OCI-LY7 (cell line): ENCODE measurements around the gene GRPEL2. TPM values are rescaled to one million over a fixed set of nuclear protein-coding genes. Genes with fewer than 3 reads are reported as not detected.

Source experiments
- BruUV-seq: library from RNA; stranded (reverse); fragments of 400-500 nt; replicated peaks from 2 replicates; lab custom pipeline; 2021; lab: Mats Ljungman, UMichigan
- CTCF ChIA-PET: fragments of 300-600 bp; sonication (Branson Sonifier 250); formaldehyde crosslinking; loops from one replicate; lab custom pipeline; 2022; ENCODE audit warnings: antibody characterized with exemption; ENCODE audit not compliant: unreplicated experiment; lab: Charles Lee
- POLR2A ChIA-PET: fragments of 300-600 bp; sonication (Branson Sonifier 250); formaldehyde crosslinking; loops from one replicate; lab custom pipeline; 2022; ENCODE audit warnings: antibody characterized with exemption; lab: Charles Lee
- DNase-seq: peaks from one replicate; pipeline ENCODE4 v3.0.0-alpha.2; 2015; ENCODE audit warnings: low spot score
- H2AFZ ChIP-seq: fragments of 200-600 bp; sonication (generic), shearing (Covaris generic); 2 replicates; pipeline ENCODE4 v1.6.1; 2014; ENCODE audit warnings: mild to moderate bottlenecking, antibody characterized with exemption, low read length, moderate library complexity
- H3K27ac ChIP-seq: fragments of 200-600 bp; sonication (generic); 2 replicates; pipeline ENCODE4 v1.5.1; 2014; ENCODE audit warnings: mixed run types, low read depth, mild to moderate bottlenecking, moderate library complexity, low read length, inconsistent platforms; ENCODE audit not compliant: poor library complexity, severe bottlenecking
- H3K36me3 ChIP-seq: fragments of 200-600 bp; sonication (generic); 2 replicates; pipeline ENCODE4 v1.6.1; 2014; ENCODE audit warnings: mild to moderate bottlenecking, antibody characterized with exemption, low read length, moderate library complexity, mixed read lengths; ENCODE audit not compliant: insufficient read depth
- H3K4me1 ChIP-seq: fragments of 200-600 bp; sonication (generic); 2 replicates; pipeline ENCODE4 v1.5.1; 2014; ENCODE audit warnings: mild to moderate bottlenecking, low read length; ENCODE audit not compliant: insufficient read depth, poor library complexity, severe bottlenecking
- H3K4me2 ChIP-seq: fragments of 200-600 bp; sonication (generic); 2 replicates; pipeline ENCODE4 v1.6.1; 2014; ENCODE audit warnings: mild to moderate bottlenecking, low read length
- H3K4me3 ChIP-seq: fragments of 200-600 bp; sonication (generic); 2 replicates; pipeline ENCODE4 v1.5.1; 2014; ENCODE audit warnings: mild to moderate bottlenecking, low read depth, low read length; ENCODE audit not compliant: poor library complexity, severe bottlenecking
- H3K79me2 ChIP-seq: fragments of 200-600 bp; sonication (generic); 2 replicates; pipeline ENCODE4 v1.6.1; 2016; ENCODE audit warnings: low read depth, mild to moderate bottlenecking, low read length, moderate library complexity, mixed read lengths; ENCODE audit not compliant: insufficient read depth
- H3K9me2 ChIP-seq: fragments of 200-600 bp; sonication (generic); 2 replicates; pipeline ENCODE4 v1.6.1; 2016; ENCODE audit warnings: mild to moderate bottlenecking, low read length, mixed read lengths; ENCODE audit not compliant: insufficient read depth
- H3K9me3 ChIP-seq: fragments of 200-600 bp; sonication (generic); 2 replicates; pipeline ENCODE4 v1.6.1; 2014; ENCODE audit warnings: mild to moderate bottlenecking, mixed run types, low read length, mixed read lengths
- H4K20me1 ChIP-seq: fragments of 200-600 bp; sonication (generic); 2 replicates; pipeline ENCODE4 v1.6.1; 2014; ENCODE audit warnings: mild to moderate bottlenecking, antibody characterized with exemption, low read length, moderate library complexity, mixed read lengths; ENCODE audit not compliant: insufficient read depth
- EZH2phosphoT487 ChIP-seq: fragments of 200-600 bp; sonication (generic); IDR thresholded peaks from 2 replicates; pipeline ENCODE4 v1.6.1; 2018; ENCODE audit warnings: low read depth, borderline replicate concordance, mild to moderate bottlenecking, mixed run types, antibody characterized with exemption, low read length, moderate library complexity, mixed read lengths
- intact Hi-C: fragments of 100-400 bp; cut with micrococcal nuclease; formaldehyde crosslinking; loops from one replicate; pipeline ENCODE4 v1.10.0; 2022; ENCODE audit not compliant: unreplicated experiment
- total RNA-seq, 2 experiments: library from RNA; depleted of rRNA in 1 of 2; stranded (reverse); fragments of >200 nt in 1 of 2; shearing (Covaris generic) in 1 of 2; gene quantifications; 2 replicates each; pipeline ENCODE4 v1.2.3, GENCODE V29; 2014 to 2022
- TF ChIP-seq, protein P1 (sequence below): fragments of 200-600 bp; sonication (generic); conservative IDR thresholded peaks from 2 replicates; pipeline ENCODE4 v1.5.1; 2014; ENCODE audit warnings: mild to moderate bottlenecking, antibody characterized with exemption, low read length, moderate library complexity, mixed read lengths

Gene GRPEL2
- total RNA-seq, 2 experiments from 2014 or later: 28.3 to 41.5 TPM

DNA sequence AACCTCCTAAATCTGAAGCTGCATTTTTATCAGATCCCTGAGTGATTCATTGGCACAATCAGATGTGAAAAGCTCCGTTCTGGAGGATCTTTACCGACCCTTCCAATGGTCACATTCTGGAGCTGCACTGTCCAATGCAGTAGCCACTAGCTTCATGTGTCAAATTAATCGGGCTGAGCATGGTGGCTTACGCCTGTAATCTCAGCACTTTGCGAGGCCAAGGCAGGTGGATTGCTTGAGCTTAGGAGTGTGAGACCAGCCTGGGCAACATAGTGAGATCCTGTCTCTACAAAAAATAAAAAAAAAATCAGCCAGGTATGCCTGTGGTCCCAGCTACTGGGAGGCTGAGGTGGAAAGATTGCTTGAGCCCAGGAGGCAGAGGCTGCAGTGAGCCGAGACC is 30.1 kb downstream of the GRPEL2 start:
- TF ChIP-seq, protein P1, sequence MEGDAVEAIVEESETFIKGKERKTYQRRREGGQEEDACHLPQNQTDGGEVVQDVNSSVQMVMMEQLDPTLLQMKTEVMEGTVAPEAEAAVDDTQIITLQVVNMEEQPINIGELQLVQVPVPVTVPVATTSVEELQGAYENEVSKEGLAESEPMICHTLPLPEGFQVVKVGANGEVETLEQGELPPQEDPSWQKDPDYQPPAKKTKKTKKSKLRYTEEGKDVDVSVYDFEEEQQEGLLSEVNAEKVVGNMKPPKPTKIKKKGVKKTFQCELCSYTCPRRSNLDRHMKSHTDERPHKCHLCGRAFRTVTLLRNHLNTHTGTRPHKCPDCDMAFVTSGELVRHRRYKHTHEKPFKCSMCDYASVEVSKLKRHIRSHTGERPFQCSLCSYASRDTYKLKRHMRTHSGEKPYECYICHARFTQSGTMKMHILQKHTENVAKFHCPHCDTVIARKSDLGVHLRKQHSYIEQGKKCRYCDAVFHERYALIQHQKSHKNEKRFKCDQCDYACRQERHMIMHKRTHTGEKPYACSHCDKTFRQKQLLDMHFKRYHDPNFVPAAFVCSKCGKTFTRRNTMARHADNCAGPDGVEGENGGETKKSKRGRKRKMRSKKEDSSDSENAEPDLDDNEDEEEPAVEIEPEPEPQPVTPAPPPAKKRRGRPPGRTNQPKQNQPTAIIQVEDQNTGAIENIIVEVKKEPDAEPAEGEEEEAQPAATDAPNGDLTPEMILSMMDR: no peak
- no peak for TF ChIP-seq EZH2phosphoT487
- no peaks in the 10 kb centered on the region for H3K9me2 ChIP-seq
- H3K79me2 ChIP-seq: no peaks in the 10 kb centered on the region
- H4K20me1 ChIP-seq: no peaks in the 10 kb centered on the region
- ChIA-PET POLR2A (no interaction called here), CTCF (interaction anchor here (1.2 kb wide), 1 partner anchor 55 kb away, joined by 4 read pairs; no protein-coding TSS in a partner anchor)
- H3K9me3 ChIP-seq: no peaks in the 10 kb centered on the region
- no peaks in the 10 kb centered on the region for H3K4me1 ChIP-seq
- BruUV-seq: no TSS peak
- no peak overlapping the region for H3K27ac ChIP-seq
- no peak for DNase-seq
- no peak overlapping the region for H2AFZ ChIP-seq
- H3K36me3 ChIP-seq: no peaks in the 10 kb centered on the region
- intact Hi-C loops: no loop called here
- H3K4me3 ChIP-seq: no peak overlapping the region
- H3K4me2 ChIP-seq: no peak overlapping the region

- Histone ChIP-seq H3K9me3 (no peaks in the 10 kb centered on the region), H3K36me3 (no peaks in the 10 kb centered on the region), H3K4me2 (no peak overlapping the region), H3K9me2 (no peaks in the 10 kb centered on the region), H3K79me2 (no peaks in the 10 kb centered on the region), H3K4me3 (no peak overlapping the region), H4K20me1 (no peaks in the 10 kb centered on the region), H3K27ac (no peak overlapping the region), H2AFZ (no peak overlapping the region), H3K4me1 (no peaks in the 10 kb centered on the region)
- no TSS peak for BruUV-seq
- DNase-seq: no peak
- ChIA-PET POLR2A (no interaction called here), CTCF (no interaction called here)
- intact Hi-C loops: no loop called here
- no peak for TF ChIP-seq EZH2phosphoT487
- TF ChIP-seq, protein P1: no peak
These were observed 30.8 kb downstream of the GRPEL2 start for GRCh38 chr5:149376104-149376503.

- Histone ChIP-seq H2AFZ (no peak overlapping the region), H3K4me2 (no peak overlapping the region), H4K20me1 (no peaks in the 10 kb centered on the region), H3K4me3 (no peak overlapping the region), H3K9me2 (no peaks in the 10 kb centered on the region), H3K4me1 (no peaks in the 10 kb centered on the region), H3K9me3 (no peaks in the 10 kb centered on the region), H3K36me3 (no peaks in the 10 kb centered on the region), H3K79me2 (no peaks in the 10 kb centered on the region), H3K27ac (no peak overlapping the region)
- BruUV-seq: no TSS peak
- POLR2A ChIA-PET: no interaction called here
- TF ChIP-seq, protein P1: no peak
- no peak for TF ChIP-seq EZH2phosphoT487
- intact Hi-C loops: no loop called here
- no peak for DNase-seq
- CTCF ChIA-PET: interaction anchor here (0.6 kb wide), 1 partner anchor 13 kb away, joined by 3 read pairs; no protein-coding TSS in a partner anchor
These were observed 31.6 kb downstream of the GRPEL2 start for GRCh38 chr5:149376711-149377447.
